AG04449 (cell line): ENCODE measurements around the gene ARL4C.

Source experiments
- CTCF ChIA-PET: fragments of 350-600 bp; formaldehyde crosslinking; extraction: SDS; loops from one replicate; lab custom pipeline; 2021; ENCODE audit warnings: antibody characterized with exemption; lab: Yijun Ruan, JAX
- POLR2A ChIA-PET: fragments of 400-600, 350-600 bp; formaldehyde crosslinking; extraction: SDS; loops from one replicate; lab custom pipeline; 2020; ENCODE audit warnings: antibody characterized with exemption, inconsistent platforms; lab: Yijun Ruan, JAX
- DNase-seq: peaks from one replicate; pipeline ENCODE4 v3.0.0-alpha.2; 2010; ENCODE audit warnings: low read depth, low spot score
- H3K4me3 ChIP-seq: 2 replicates; pipeline ENCODE4 v1.5.1; 2011; ENCODE audit warnings: low read depth, mild to moderate bottlenecking, control low read depth, low read length
- CTCF ChIP-seq: IDR thresholded peaks from one replicate; pipeline ENCODE4 v1.5.1; 2011; ENCODE audit warnings: mild to moderate bottlenecking, moderate library complexity, low read length, control low read depth, inconsistent platforms; ENCODE audit not compliant: insufficient read depth; ENCODE audit errors: missing control alignments

ARL4C gene

GRCh38 chr2:234502919-234503285 lies 6.0 kb upstream of the ARL4C start:
- TF ChIP-seq CTCF: no peak
- ChIA-PET POLR2A (interaction anchor here (0.8 to 1.0 kb wide), 4 partner anchors 217 to 520 kb away, joined by 3 to 4 read pairs (median 4); no protein-coding TSS in a partner anchor), CTCF (interaction anchor here (0.8 to 4.3 kb wide), 12 partner anchors 42 to 624 kb away, joined by 3 to 63 read pairs (median 12); no protein-coding TSS in a partner anchor)
- no peak for DNase-seq
- no peak overlapping the region; the same call in 1 of the 2 replicates for H3K4me3 ChIP-seq

GRCh38 chr2:234502285-234502918 lies 5.5 kb upstream of the ARL4C start:
- ChIA-PET CTCF (interaction anchor here (0.7 to 4.3 kb wide), 18 partner anchors 10 to 625 kb away, joined by 3 to 63 read pairs (median 6); no protein-coding TSS in a partner anchor), POLR2A (interaction anchor here (0.8 to 1.0 kb wide), 4 partner anchors 216 to 520 kb away, joined by 3 to 4 read pairs (median 4); no protein-coding TSS in a partner anchor)
- H3K4me3 ChIP-seq: no peak overlapping the region; the same call in 1 of the 2 replicates
- TF ChIP-seq CTCF: no peak
- DNase-seq: no peak

GRCh38 chr2:234500394-234501006 lies 3.6 kb upstream of the ARL4C start:
- peak; percentile 46 for TF ChIP-seq CTCF
- no peak for DNase-seq
- CTCF ChIA-PET: interaction anchor here (0.7 to 4.3 kb wide), 23 partner anchors 9 to 616 kb away, joined by 3 to 63 read pairs (median 8); no protein-coding TSS in a partner anchor
- no peak overlapping the region for H3K4me3 ChIP-seq
- POLR2A ChIA-PET: no interaction called here

- peak overlapping the region; percentile 48; the same call in 1 of the 2 replicates for H3K4me3 ChIP-seq
- DNase-seq: no peak
- CTCF ChIA-PET: interaction anchor here (0.7 to 3.4 kb wide), 15 partner anchors 10 to 619 kb away, joined by 3 to 25 read pairs (median 4); no protein-coding TSS in a partner anchor
- no peak for TF ChIP-seq CTCF
- POLR2A ChIA-PET: interaction anchor here (0.7 to 1.9 kb wide), 9 partner anchors 46 to 523 kb away, joined by 3 to 8 read pairs (median 3); no protein-coding TSS in a partner anchor
These were observed 834 bp upstream of the ARL4C start for GRCh38 chr2:234497594-234498235.

- CTCF ChIA-PET: interaction anchor here (0.9 to 3.4 kb wide), 12 partner anchors 9 to 621 kb away, joined by 3 to 25 read pairs (median 5); no protein-coding TSS in a partner anchor
- no peak for TF ChIP-seq CTCF
- no peak for DNase-seq
- POLR2A ChIA-PET: interaction anchor here (0.7 to 1.9 kb wide), 14 partner anchors 44 to 361 kb away, joined by 3 to 7 read pairs (median 4); no protein-coding TSS in a partner anchor
- peak overlapping the region; percentile 98 for H3K4me3 ChIP-seq
These were observed 636 bp downstream of the ARL4C start for GRCh38 chr2:234496055-234496834.
